OCI-LY7 (cell line): Measurements from ENCODE around the gene ASCC2. TPM values are rescaled to one million over a fixed set of nuclear protein-coding genes. Genes with fewer than 3 reads are reported as not detected.

ENCODE experiments used
- Bru-seq: library from RNA; stranded (reverse); fragments of 400-500 nt; gene quantifications from one replicate; lab custom pipeline; 2021; lab: Mats Ljungman, UMichigan
- BruChase-seq, 2 experiments: library from RNA; stranded (reverse); fragments of 400-500 nt; gene quantifications; one replicate each; lab custom pipeline; 2021; lab: Mats Ljungman, UMichigan
- BruUV-seq: library from RNA; stranded (reverse); fragments of 400-500 nt; replicated peaks from 2 replicates; lab custom pipeline; 2021; lab: Mats Ljungman, UMichigan
- CTCF ChIA-PET: fragments of 300-600 bp; sonication (Branson Sonifier 250); formaldehyde crosslinking; loops from one replicate; lab custom pipeline; 2022; ENCODE audit warnings: antibody characterized with exemption; ENCODE audit not compliant: unreplicated experiment; lab: Charles Lee
- POLR2A ChIA-PET: fragments of 300-600 bp; sonication (Branson Sonifier 250); formaldehyde crosslinking; loops from one replicate; lab custom pipeline; 2022; ENCODE audit warnings: antibody characterized with exemption; lab: Charles Lee
- DNase-seq: peaks from one replicate; pipeline ENCODE4 v3.0.0-alpha.2; 2015; ENCODE audit warnings: low spot score
- H2AFZ ChIP-seq: fragments of 200-600 bp; sonication (generic), shearing (Covaris generic); 2 replicates; pipeline ENCODE4 v1.6.1; 2014; ENCODE audit warnings: mild to moderate bottlenecking, antibody characterized with exemption, low read length, moderate library complexity
- H3K27ac ChIP-seq: fragments of 200-600 bp; sonication (generic); 2 replicates; pipeline ENCODE4 v1.5.1; 2014; ENCODE audit warnings: mixed run types, low read depth, mild to moderate bottlenecking, moderate library complexity, low read length, inconsistent platforms; ENCODE audit not compliant: poor library complexity, severe bottlenecking
- H3K36me3 ChIP-seq: fragments of 200-600 bp; sonication (generic); 2 replicates; pipeline ENCODE4 v1.6.1; 2014; ENCODE audit warnings: mild to moderate bottlenecking, antibody characterized with exemption, low read length, moderate library complexity, mixed read lengths; ENCODE audit not compliant: insufficient read depth
- H3K4me1 ChIP-seq: fragments of 200-600 bp; sonication (generic); 2 replicates; pipeline ENCODE4 v1.5.1; 2014; ENCODE audit warnings: mild to moderate bottlenecking, low read length; ENCODE audit not compliant: insufficient read depth, poor library complexity, severe bottlenecking
- H3K4me2 ChIP-seq: fragments of 200-600 bp; sonication (generic); 2 replicates; pipeline ENCODE4 v1.6.1; 2014; ENCODE audit warnings: mild to moderate bottlenecking, low read length
- H3K4me3 ChIP-seq: fragments of 200-600 bp; sonication (generic); 2 replicates; pipeline ENCODE4 v1.5.1; 2014; ENCODE audit warnings: mild to moderate bottlenecking, low read depth, low read length; ENCODE audit not compliant: poor library complexity, severe bottlenecking
- H3K79me2 ChIP-seq: fragments of 200-600 bp; sonication (generic); 2 replicates; pipeline ENCODE4 v1.6.1; 2016; ENCODE audit warnings: low read depth, mild to moderate bottlenecking, low read length, moderate library complexity, mixed read lengths; ENCODE audit not compliant: insufficient read depth
- H3K9me2 ChIP-seq: fragments of 200-600 bp; sonication (generic); 2 replicates; pipeline ENCODE4 v1.6.1; 2016; ENCODE audit warnings: mild to moderate bottlenecking, low read length, mixed read lengths; ENCODE audit not compliant: insufficient read depth
- H3K9me3 ChIP-seq: fragments of 200-600 bp; sonication (generic); 2 replicates; pipeline ENCODE4 v1.6.1; 2014; ENCODE audit warnings: mild to moderate bottlenecking, mixed run types, low read length, mixed read lengths
- H4K20me1 ChIP-seq: fragments of 200-600 bp; sonication (generic); 2 replicates; pipeline ENCODE4 v1.6.1; 2014; ENCODE audit warnings: mild to moderate bottlenecking, antibody characterized with exemption, low read length, moderate library complexity, mixed read lengths; ENCODE audit not compliant: insufficient read depth
- CTCF ChIP-seq: fragments of 200-600 bp; sonication (generic); conservative IDR thresholded peaks from 2 replicates; pipeline ENCODE4 v1.5.1; 2014; ENCODE audit warnings: mild to moderate bottlenecking, antibody characterized with exemption, low read length, moderate library complexity, mixed read lengths
- EZH2phosphoT487 ChIP-seq: fragments of 200-600 bp; sonication (generic); IDR thresholded peaks from 2 replicates; pipeline ENCODE4 v1.6.1; 2018; ENCODE audit warnings: low read depth, borderline replicate concordance, mild to moderate bottlenecking, mixed run types, antibody characterized with exemption, low read length, moderate library complexity, mixed read lengths
- intact Hi-C: fragments of 100-400 bp; cut with micrococcal nuclease; formaldehyde crosslinking; loops from one replicate; pipeline ENCODE4 v1.10.0; 2022; ENCODE audit not compliant: unreplicated experiment
- long read RNA-seq: library from polyadenylated mRNA; stranded (forward); transcript quantifications from one replicate; pipeline ENCODE4 v2.0.0, GENCODE V29; 2022
- total RNA-seq, 2 experiments: library from RNA; depleted of rRNA in 1 of 2; stranded (reverse); fragments of >200 nt in 1 of 2; shearing (Covaris generic) in 1 of 2; gene quantifications; 2 replicates each; pipeline ENCODE4 v1.2.3, GENCODE V29; 2014 to 2022

ASCC2 gene
- total RNA-seq (2014; rRNA removed; shearing (Covaris generic)): 40.2 and 44.1 TPM in 2 replicates
- total RNA-seq (2022): 68.8 and 75.0 TPM in 2 replicates
- Bru-seq, nascent RNA: percentile 68 among the genes with signal in this experiment
- percentile 76 among the genes with signal in this experiment for BruChase-seq, experiment 1, labeled RNA remaining after a 6-hour chase
- percentile 69 among the genes with signal in this experiment for BruChase-seq, experiment 2, labeled RNA remaining after a 2-hour chase
- long read RNA-seq, transcript ASCC2-202 (21 exons, 2,823 nt): minor isoform, 37 of 189 reads
- long read RNA-seq, transcript ASCC2-201 (20 exons, 2,793 nt): major isoform, 50 of 189 reads
- long read RNA-seq, partial matches to known transcripts: 33 of 189 reads
- long read RNA-seq, other reads (novel, unspliced or antisense): 68 of 189 reads

- Histone ChIP-seq H3K9me2 (no peaks in the 10 kb centered on the region), H3K27ac (peak within 1 kb of the TSS; percentile 14), H3K36me3 (peaks cover 13% of the 10 kb centered on the region; the same call in 1 of the 2 replicates), H3K4me1 (peaks cover 19% of the 10 kb centered on the region), H3K4me3 (peak within 1 kb of the TSS; percentile 99), H3K79me2 (peaks cover 13% of the 10 kb centered on the region; the same call in 1 of the 2 replicates), H3K4me2 (peak within 1 kb of the TSS; percentile 87), H4K20me1 (no peaks in the 10 kb centered on the region), H3K9me3 (no peaks in the 10 kb centered on the region), H2AFZ (peak within 1 kb of the TSS; percentile 96)
- intact Hi-C loops: loop anchor here (2.0 to 10.0 kb wide), 3 partner anchors 45 to 167 kb away; partner anchors contain the start of genes MTMR3, UQCR10 and ZMAT5
- peak; percentile 98 for DNase-seq
- CTCF ChIA-PET: no interaction called here
- BruUV-seq: no TSS peak
- TF ChIP-seq CTCF (no peak), EZH2phosphoT487 (no peak)
- POLR2A ChIA-PET: interaction anchor here (0.5 to 1.3 kb wide), 2 partner anchors 65 to 82 kb away, joined by 3 to 7 read pairs; no protein-coding TSS in a partner anchor
Observed at GRCh38 chr22:29837741-29838598, at the start of gene ASCC2. ASCC2 (minus strand) TSS chr22:29838274; CDS start chr22:29832325, 5,949 bp downstream.

- Histone ChIP-seq H4K20me1 (no peaks in the 10 kb centered on the region; the same call in 1 of the 2 replicates), H3K4me1 (peaks cover 5% of the 10 kb centered on the region), H2AFZ (no peak overlapping the region), H3K79me2 (peaks cover 18% of the 10 kb centered on the region; the same call in 1 of the 2 replicates), H3K4me3 (no peak overlapping the region), H3K27ac (no peak overlapping the region), H3K36me3 (no peaks in the 10 kb centered on the region), H3K9me2 (no peaks in the 10 kb centered on the region), H3K4me2 (no peak overlapping the region), H3K9me3 (no peaks in the 10 kb centered on the region)
- intact Hi-C loops: no loop called here
- no TSS peak for BruUV-seq
- CTCF ChIA-PET: no interaction called here
- TF ChIP-seq EZH2phosphoT487: no peak
- no peak for TF ChIP-seq CTCF
- no peak for DNase-seq
- POLR2A ChIA-PET: no interaction called here
Observed at GRCh38 chr22:29887358-29887757, 49.3 kb upstream of the ASCC2 start.
